ENCODE results near the gene BARX2.

Gene BARX2

DNA sequence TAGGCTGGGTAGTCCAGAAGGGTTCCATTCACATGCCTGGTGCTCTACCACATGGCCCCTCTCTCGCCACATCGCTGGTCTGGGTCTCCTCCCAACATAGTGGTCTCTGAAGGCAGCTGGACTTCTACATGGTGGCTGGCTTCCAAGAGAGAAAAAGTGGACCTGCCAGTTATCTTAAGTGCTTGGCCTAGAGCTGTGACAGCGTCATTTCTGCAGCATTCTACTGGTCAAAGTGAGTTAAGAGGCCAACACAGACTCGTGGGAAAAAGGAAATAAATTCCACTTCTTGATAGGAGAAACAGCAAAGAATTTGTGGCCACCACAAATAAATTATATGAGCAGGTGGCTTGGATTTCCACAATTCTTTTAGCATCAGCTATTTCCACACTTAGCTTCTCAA is 21.0 kb upstream of the BARX2 start:
- Histone ChIP-seq H3K4me3 (ENCODE audit: low read depth, low read length) (no peak overlapping the region), H3K9ac (ENCODE audit: low read depth, low read length) (no peak overlapping the region), H3K9me3 (ENCODE audit: control insufficient read depth, insufficient read depth, low read length) (no peaks in the 10 kb centered on the region), H3K36me3 (ENCODE audit: control insufficient read depth, insufficient read depth, low read length) (no peaks in the 10 kb centered on the region), H3K27ac (ENCODE audit: low read depth, low read length) (no peak overlapping the region), H3K4me1 (ENCODE audit: control insufficient read depth, insufficient read depth, low read length) (no peaks in the 10 kb centered on the region), H3K27me3 (ENCODE audit: control insufficient read depth, insufficient read depth, low read length) (no peaks in the 10 kb centered on the region)

DNA sequence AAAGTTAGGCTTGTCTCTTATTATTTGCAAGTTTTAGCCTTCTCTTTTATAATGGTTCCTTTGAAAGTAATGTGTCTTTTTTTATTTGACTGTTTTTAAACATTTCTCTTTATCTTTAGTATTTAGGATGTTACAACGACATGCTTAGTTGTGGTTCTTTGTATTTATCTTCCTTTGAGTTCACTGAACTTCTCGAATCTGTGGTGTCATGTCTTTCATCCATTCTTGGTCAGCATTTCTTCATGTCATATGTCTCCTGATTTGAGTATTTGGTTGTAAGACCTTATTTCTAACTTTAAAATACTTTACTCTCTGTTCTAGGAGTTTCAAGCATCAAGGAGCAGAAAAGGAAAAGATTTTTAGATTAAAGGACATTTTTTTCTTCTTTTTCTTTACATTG is 15.9 kb upstream of the BARX2 start:
- no peak overlapping the region for H3K27ac ChIP-seq (ENCODE audit: low read depth, low read length)
- H3K4me1 ChIP-seq (ENCODE audit: control insufficient read depth, insufficient read depth, low read length), result no peaks in the 10 kb centered on the region
- no peaks in the 10 kb centered on the region for H3K9me3 ChIP-seq (ENCODE audit: control insufficient read depth, insufficient read depth, low read length)
- H3K4me3 ChIP-seq (ENCODE audit: low read depth, low read length), result no peak overlapping the region
- no peak overlapping the region for H3K9ac ChIP-seq (ENCODE audit: low read depth, low read length)
- peaks cover 7% of the 10 kb centered on the region for H3K27me3 ChIP-seq (ENCODE audit: control insufficient read depth, insufficient read depth, low read length)
- no peaks in the 10 kb centered on the region for H3K36me3 ChIP-seq (ENCODE audit: control insufficient read depth, insufficient read depth, low read length)

DNA sequence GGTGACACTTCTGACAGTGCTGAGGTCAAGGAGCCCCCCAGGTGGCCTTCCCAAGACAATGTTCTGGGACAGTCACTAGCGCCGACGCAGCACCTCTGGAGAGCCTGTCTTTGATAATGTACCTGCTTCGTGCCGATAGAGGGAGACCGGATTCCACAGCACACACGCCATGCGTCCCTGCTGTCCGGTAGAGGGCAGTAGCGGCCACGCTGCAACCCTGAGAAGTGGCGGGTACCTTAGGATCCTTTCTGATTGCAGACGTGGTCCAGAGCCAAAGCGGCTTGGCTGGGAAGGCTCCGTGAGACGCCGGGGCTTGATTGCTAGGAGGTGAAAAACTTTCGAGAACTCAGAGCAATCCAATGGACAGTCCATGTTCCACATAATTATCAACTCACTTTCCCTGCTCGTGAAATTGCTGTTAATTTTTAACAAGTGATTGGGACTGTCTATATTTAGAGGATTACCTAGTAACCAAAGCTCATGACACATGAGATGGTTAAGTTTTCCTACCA is 11.4 kb upstream of the BARX2 start:
- Histone ChIP-seq H3K4me1 (ENCODE audit: control insufficient read depth, insufficient read depth, low read length) (no peaks in the 10 kb centered on the region), H3K4me3 (ENCODE audit: low read depth, low read length) (no peak overlapping the region), H3K27ac (ENCODE audit: low read depth, low read length) (no peak overlapping the region), H3K9me3 (ENCODE audit: control insufficient read depth, insufficient read depth, low read length) (no peaks in the 10 kb centered on the region), H3K27me3 (ENCODE audit: control insufficient read depth, insufficient read depth, low read length) (peaks cover 47% of the 10 kb centered on the region), H3K9ac (ENCODE audit: low read depth, low read length) (no peak overlapping the region), H3K36me3 (ENCODE audit: control insufficient read depth, insufficient read depth, low read length) (no peaks in the 10 kb centered on the region)

DNA sequence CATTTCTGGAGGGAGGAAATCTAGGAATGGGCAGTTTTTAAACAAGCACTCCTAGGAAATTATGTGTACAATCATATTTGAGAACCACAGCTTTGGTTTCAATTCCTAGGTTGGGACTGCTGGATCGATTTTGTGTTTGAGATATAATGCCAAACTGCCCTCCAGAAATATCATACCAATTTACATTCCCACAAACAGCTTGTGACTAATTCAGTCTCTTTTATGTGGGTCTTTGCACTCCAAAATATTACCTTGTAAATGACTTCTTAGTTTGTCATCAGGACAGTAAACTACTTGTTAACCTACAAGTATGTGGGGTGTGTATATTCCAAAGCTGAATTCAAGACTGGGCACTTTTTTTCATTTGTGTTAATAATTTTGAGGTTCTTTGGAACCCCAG is 9.8 kb upstream of the BARX2 start:
- Histone ChIP-seq H3K36me3 (ENCODE audit: control insufficient read depth, insufficient read depth, low read length) (no peaks in the 10 kb centered on the region), H3K27me3 (ENCODE audit: control insufficient read depth, insufficient read depth, low read length) (peaks cover 64% of the 10 kb centered on the region), H3K4me1 (ENCODE audit: control insufficient read depth, insufficient read depth, low read length) (no peaks in the 10 kb centered on the region), H3K9me3 (ENCODE audit: control insufficient read depth, insufficient read depth, low read length) (no peaks in the 10 kb centered on the region), H3K4me3 (ENCODE audit: low read depth, low read length) (no peak overlapping the region), H3K27ac (ENCODE audit: low read depth, low read length) (no peak overlapping the region), H3K9ac (ENCODE audit: low read depth, low read length) (no peak overlapping the region)

DNA sequence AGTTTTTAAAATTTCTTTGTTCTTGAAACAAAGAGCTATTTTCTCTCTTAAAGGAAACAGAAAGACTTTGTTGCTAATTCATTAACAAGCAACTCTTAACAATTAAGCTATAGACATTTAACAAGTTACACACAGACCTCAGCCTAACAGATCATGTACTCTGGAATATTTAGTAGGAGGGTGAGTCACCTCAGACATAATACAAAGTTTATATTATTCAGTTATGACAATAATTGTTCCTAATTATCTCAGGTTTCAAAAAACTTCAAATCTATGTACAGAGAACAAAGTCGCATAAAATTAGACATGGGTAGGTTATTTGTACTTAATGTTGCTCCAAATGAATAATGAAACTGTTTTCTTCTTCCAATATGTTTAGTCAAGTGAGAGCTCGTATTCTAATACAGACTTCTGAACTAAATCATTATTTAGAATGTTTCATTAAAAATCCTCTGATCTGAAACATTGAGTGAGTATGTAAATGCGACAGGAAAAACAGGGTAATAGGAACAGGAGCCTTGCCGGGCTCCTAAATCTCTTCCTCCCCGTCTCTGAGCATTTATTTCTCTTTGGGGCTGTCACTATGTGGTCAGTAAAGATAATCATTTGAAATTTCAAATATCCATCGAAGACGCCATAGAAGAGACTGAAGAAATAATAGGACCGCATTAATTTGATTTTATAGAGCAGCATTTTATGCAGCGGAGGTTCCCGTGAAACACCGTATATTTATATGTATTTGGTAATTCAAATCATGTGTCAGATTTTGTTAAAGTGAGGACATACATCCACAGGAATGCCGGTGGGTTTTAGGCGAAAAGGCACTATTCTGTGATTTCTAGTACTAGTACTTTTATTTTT is 8.7 kb upstream of the BARX2 start:
- Histone ChIP-seq H3K4me3 (ENCODE audit: low read depth, low read length) (no peak overlapping the region), H3K4me1 (ENCODE audit: control insufficient read depth, insufficient read depth, low read length) (no peaks in the 10 kb centered on the region), H3K36me3 (ENCODE audit: control insufficient read depth, insufficient read depth, low read length) (no peaks in the 10 kb centered on the region), H3K9ac (ENCODE audit: low read depth, low read length) (no peak overlapping the region), H3K27me3 (ENCODE audit: control insufficient read depth, insufficient read depth, low read length) (peaks cover 75% of the 10 kb centered on the region), H3K9me3 (ENCODE audit: control insufficient read depth, insufficient read depth, low read length) (no peaks in the 10 kb centered on the region), H3K27ac (ENCODE audit: low read depth, low read length) (no peak overlapping the region)

DNA sequence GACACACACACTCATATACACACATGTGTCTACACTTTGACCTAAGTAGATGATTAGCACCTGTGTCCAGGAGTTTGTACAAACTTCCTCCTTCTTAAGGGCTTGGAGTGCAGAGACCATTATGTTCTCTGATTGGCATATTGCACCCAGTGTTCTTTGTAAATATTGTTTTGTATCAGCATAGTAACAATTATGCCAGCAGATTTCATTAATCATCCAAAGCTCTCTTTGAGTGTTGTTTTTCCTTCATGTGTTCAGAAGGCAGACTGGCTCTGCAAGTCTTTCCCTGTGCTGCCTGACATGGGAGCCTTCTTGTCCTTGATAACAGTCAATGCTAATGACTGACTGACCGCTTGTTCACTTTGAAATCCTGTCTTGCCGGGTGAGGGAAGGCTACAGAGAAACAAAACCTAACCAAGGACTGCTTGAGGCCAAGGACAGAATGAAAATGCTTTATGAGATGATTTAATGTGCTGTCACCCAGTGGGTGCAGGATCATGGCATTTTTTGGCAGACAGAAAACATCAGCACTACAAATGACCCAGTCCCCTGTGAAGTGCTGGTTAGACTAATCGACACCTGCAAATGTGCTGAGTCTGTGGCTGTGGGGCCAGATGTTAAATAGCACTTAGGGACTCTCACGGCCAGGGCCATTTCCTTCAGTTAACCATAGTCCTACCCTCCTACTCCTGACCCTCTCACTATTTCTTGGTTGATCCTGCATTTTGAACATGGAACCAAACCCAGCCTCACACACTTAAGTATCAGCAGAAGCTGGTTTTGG is 6.6 kb upstream of the BARX2 start:
- Histone ChIP-seq H3K27me3 (ENCODE audit: control insufficient read depth, insufficient read depth, low read length) (peaks cover 93% of the 10 kb centered on the region), H3K9ac (ENCODE audit: low read depth, low read length) (no peak overlapping the region), H3K36me3 (ENCODE audit: control insufficient read depth, insufficient read depth, low read length) (no peaks in the 10 kb centered on the region), H3K4me3 (ENCODE audit: low read depth, low read length) (no peak overlapping the region), H3K9me3 (ENCODE audit: control insufficient read depth, insufficient read depth, low read length) (no peaks in the 10 kb centered on the region), H3K27ac (ENCODE audit: low read depth, low read length) (no peak overlapping the region), H3K4me1 (ENCODE audit: control insufficient read depth, insufficient read depth, low read length) (0 out of 2 replicates have a peak, but pooled peaks cover 2% of the 10 kb centered on the region)

DNA sequence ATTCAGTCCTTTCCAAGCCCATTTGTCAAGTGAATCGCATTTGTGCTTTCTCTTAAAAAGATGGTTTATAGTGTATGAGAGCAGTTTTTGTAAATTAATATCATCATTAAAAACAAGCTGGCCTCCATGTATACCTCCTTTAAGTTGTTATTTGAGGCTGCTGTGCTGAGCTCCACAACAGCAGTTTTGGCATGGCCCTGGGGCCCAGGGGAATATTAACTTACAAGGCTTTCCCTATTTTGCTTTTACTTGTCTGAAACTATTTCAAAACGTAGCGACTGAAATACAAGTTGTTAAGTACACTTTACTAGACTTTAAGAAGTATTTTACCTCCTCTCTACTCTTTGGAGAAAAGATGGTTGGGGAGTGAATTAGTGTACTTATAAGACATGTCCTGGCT is 4.9 kb upstream of the BARX2 start:
- no peak overlapping the region for H3K4me3 ChIP-seq (ENCODE audit: low read depth, low read length)

DNA sequence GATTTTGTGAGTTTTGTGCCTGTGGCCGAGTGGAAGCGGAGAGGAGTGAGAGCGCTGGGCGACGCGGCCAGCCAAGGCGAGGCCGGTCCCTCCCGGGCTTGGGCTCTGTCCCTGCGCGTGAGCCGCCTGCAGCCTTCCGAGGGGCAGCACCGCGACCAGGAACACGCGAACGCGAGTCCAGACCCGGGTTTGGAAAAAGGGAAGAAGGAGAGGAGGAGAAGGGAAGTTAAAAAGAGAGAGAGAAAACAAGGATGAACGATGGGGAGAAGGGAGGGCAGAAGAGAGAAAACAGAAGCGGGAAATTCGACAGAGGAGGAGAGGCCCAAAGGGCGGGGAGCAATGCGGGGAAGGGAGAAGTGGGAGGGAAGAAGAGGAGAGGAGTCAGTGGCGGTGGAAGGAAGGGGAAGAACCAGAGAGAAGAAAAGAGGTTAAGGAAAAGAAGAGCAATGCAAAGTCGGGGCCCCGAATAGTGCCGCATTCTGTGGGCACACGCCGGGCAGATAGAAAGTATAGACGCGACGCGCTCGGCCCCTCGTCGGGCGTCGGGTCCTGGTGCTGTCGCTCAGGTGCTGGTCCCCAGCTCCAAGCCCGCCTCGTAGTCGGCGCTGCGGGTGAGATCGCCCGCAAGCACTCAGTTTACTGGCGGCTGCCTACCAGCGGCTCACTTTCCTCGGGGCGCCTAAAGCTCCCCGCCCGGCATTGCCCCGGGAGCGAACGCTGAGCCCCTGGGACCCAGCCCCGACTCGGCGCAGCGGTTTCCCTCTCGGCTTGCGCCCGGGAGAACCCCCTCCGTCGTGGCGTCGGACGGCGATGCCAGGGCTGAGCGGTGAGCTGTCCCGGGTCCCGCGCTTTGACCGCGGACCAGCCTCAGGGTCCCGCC is 2.8 kb upstream of the BARX2 start:
- Histone ChIP-seq H3K36me3 (ENCODE audit: control insufficient read depth, insufficient read depth, low read length) (no peaks in the 10 kb centered on the region), H3K9ac (ENCODE audit: low read depth, low read length) (no peak overlapping the region), H3K4me1 (ENCODE audit: control insufficient read depth, insufficient read depth, low read length) (peaks cover 10% of the 10 kb centered on the region), H3K4me3 (ENCODE audit: low read depth, low read length) (peak overlapping the region; percentile 57), H3K27ac (ENCODE audit: low read depth, low read length) (no peak overlapping the region), H3K27me3 (ENCODE audit: control insufficient read depth, insufficient read depth, low read length) (peaks cover 98% of the 10 kb centered on the region), H3K9me3 (ENCODE audit: control insufficient read depth, insufficient read depth, low read length) (no peaks in the 10 kb centered on the region)

More for the DNA sequence above, 4.9 kb upstream of the BARX2 start:
- Histone ChIP-seq H3K9ac (ENCODE audit: low read depth, low read length) (no peak overlapping the region), H3K9me3 (ENCODE audit: control insufficient read depth, insufficient read depth, low read length) (no peaks in the 10 kb centered on the region), H3K36me3 (ENCODE audit: control insufficient read depth, insufficient read depth, low read length) (no peaks in the 10 kb centered on the region), H3K27me3 (ENCODE audit: control insufficient read depth, insufficient read depth, low read length) (peaks cover 98% of the 10 kb centered on the region), H3K4me1 (ENCODE audit: control insufficient read depth, insufficient read depth, low read length) (0 out of 2 replicates have a peak, but pooled peaks cover 2% of the 10 kb centered on the region), H3K27ac (ENCODE audit: low read depth, low read length) (no peak overlapping the region)

DNA sequence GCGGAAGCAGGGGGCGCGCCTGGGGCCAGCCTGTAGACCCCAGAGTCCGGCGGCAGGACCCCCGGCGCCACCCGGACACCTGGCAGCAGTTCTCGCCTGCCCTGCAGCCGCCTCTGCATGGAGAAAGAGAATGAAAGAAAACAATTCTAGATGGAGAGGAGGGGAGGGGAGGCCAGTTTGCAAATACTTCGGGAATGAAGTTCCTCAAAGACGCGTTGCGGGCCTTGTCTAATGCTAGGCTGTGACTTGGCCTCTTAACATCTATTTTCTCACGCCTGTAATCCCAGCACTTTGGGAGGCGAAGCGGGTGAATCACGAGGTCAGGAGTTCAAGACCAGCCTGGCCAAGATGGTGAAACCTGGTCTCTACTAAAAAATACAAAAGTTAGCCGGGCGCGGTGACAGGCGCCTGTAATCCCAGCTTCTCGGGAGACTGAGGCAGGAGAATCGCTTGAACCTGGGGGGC is 2.1 kb upstream of the BARX2 start:
- Histone ChIP-seq H3K36me3 (ENCODE audit: control insufficient read depth, insufficient read depth, low read length) (no peaks in the 10 kb centered on the region), H3K4me1 (ENCODE audit: control insufficient read depth, insufficient read depth, low read length) (peaks cover 10% of the 10 kb centered on the region), H3K9me3 (ENCODE audit: control insufficient read depth, insufficient read depth, low read length) (no peaks in the 10 kb centered on the region), H3K4me3 (ENCODE audit: low read depth, low read length) (peak overlapping the region; percentile 57), H3K9ac (ENCODE audit: low read depth, low read length) (no peak overlapping the region), H3K27me3 (ENCODE audit: control insufficient read depth, insufficient read depth, low read length) (peaks cover 98% of the 10 kb centered on the region), H3K27ac (ENCODE audit: low read depth, low read length) (no peak overlapping the region)

DNA sequence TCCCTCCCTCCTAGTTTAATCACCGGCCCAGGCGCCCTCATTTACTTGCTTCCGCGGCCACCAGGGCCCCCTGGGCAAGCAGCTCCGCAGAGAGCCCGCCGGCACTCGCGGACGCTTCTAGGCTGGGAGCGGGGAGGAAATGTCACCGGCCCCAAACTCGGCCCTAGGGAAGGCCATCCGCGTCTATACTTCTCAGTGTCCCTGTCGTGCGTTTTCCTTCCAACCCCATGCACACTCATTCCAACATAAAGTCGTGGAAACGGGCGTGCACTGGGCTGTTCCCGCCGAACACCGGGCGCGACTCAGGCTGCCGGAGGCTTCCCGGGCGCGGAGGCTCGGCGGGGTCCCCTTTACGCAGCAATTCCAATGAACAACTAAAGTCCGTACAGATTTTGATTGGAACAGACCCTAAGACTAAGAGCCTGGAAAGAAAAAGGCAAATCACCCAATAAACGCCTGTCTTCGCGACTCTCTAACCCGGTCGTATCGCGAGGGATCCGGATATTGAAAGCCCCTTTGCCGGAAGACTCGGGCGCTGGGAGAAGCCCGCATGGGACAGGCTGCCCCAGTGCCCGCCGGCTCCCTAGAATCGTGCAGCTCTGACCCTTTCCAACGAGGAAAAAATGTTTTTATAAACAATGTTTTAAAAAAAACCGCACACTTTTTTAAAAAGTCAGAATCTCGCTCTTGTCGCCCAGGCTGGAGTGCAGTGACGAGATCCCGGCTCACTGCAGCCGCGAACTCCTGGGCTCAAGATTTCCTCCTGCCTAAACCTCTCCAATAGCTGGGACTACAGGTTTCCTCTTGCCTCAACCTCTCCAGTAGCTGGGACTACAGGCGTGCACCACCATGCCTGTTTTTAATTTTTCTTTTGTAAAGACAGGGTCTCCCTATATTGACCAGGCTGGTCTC is 1.3 kb upstream of the BARX2 start:
- H3K27me3 ChIP-seq (ENCODE audit: control insufficient read depth, insufficient read depth, low read length), result peaks cover 95% of the 10 kb centered on the region
- no peak overlapping the region for H3K27ac ChIP-seq (ENCODE audit: low read depth, low read length)
- peak overlapping the region; percentile 57 for H3K4me3 ChIP-seq (ENCODE audit: low read depth, low read length)

More for the DNA sequence above, 1.3 kb upstream of the BARX2 start:
- Histone ChIP-seq H3K36me3 (ENCODE audit: control insufficient read depth, insufficient read depth, low read length) (no peaks in the 10 kb centered on the region), H3K9me3 (ENCODE audit: control insufficient read depth, insufficient read depth, low read length) (no peaks in the 10 kb centered on the region), H3K4me1 (ENCODE audit: control insufficient read depth, insufficient read depth, low read length) (peaks cover 10% of the 10 kb centered on the region), H3K9ac (ENCODE audit: low read depth, low read length) (no peak overlapping the region)
